H1 (cell line): ENCODE results near the gene ICAM2. TPM values are rescaled to one million over a fixed set of nuclear protein-coding genes. Genes with fewer than 3 reads are reported as not detected.

Experiments
- CTCF ChIA-PET: fragments of 300-600 bp; sonication (Branson Sonifier 250); formaldehyde crosslinking; loops from one replicate; lab custom pipeline; 2021; ENCODE audit not compliant: partially characterized antibody; lab: Charles Lee
- POLR2A ChIA-PET: fragments of 300-600 bp; sonication (Branson Sonifier 250); formaldehyde crosslinking; loops from one replicate; lab custom pipeline; 2021; ENCODE audit warnings: inconsistent platforms; ENCODE audit not compliant: partially characterized antibody; lab: Charles Lee
- DNase-seq, 2 experiments: peaks; one replicate each; pipeline versions ENCODE4 v3.0.0 to v3.0.0-alpha.2; 2010 to 2022; ENCODE audit warnings: low spot score in 2 of 2, low read depth in 1 of 2, mixed read lengths in 1 of 2
- FAIRE-seq: peaks from 2 replicates; lab custom pipeline; 2011; peaks lifted over from hg19 to GRCh38; lab: Jason Lieb, UNC
- H2AFZ ChIP-seq: 2 replicates; pipeline ENCODE4 v1.8.1; 2012; ENCODE audit warnings: low read length, inconsistent platforms
- H2AK5ac ChIP-seq: 2 replicates; pipeline ENCODE4 v1.6.1; 2013; ENCODE audit warnings: low read depth, low read length
- H2BK120ac ChIP-seq: replicated peaks from 2 replicates; pipeline ENCODE3; 2013; ENCODE audit warnings: low read depth, low read length, inconsistent platforms
- H2BK12ac ChIP-seq: 2 replicates; pipeline ENCODE4 v1.6.1; 2013; ENCODE audit warnings: low read depth, low read length
- H2BK15ac ChIP-seq: 2 replicates; pipeline ENCODE4 v1.6.1; 2013; ENCODE audit warnings: low read length
- H2BK20ac ChIP-seq: 2 replicates; pipeline ENCODE4 v1.6.1; 2013; ENCODE audit warnings: low read length
- H2BK5ac ChIP-seq: 2 replicates; pipeline ENCODE4 v1.6.1; 2013; ENCODE audit warnings: low read depth, low read length
- H3K14ac ChIP-seq: 2 replicates; pipeline ENCODE4 v1.6.1; 2013; ENCODE audit warnings: inconsistent platforms; ENCODE audit not compliant: insufficient read length
- H3K18ac ChIP-seq: 2 replicates; pipeline ENCODE4 v1.6.1; 2013; ENCODE audit warnings: low read length; ENCODE audit errors: extremely low read depth
- H3K23ac ChIP-seq: 2 replicates; pipeline ENCODE4 v1.6.1; 2013; ENCODE audit warnings: inconsistent platforms; ENCODE audit not compliant: insufficient read length
- H3K23me2 ChIP-seq: 2 replicates; pipeline ENCODE4 v1.6.1; 2013; ENCODE audit warnings: low read depth, low read length
- H3K27ac ChIP-seq: 2 replicates; pipeline ENCODE4 v1.6.1; 2011; ENCODE audit warnings: low read depth, low read length, inconsistent platforms
- H3K27me3 ChIP-seq, 4 experiments: replicated peaks in 1 of 4; 1 replicate in 1 of 4; 2 replicates in 3 of 4; pipeline versions ENCODE4 v1.6.1 to v1.8.1; 2011 to 2013; ENCODE audit warnings: low read length in 3 of 4, mild to moderate bottlenecking in 3 of 4, inconsistent platforms in 2 of 4, mixed read lengths in 2 of 4, moderate library complexity in 1 of 4; ENCODE audit not compliant: control insufficient read depth in 3 of 4, insufficient read depth in 3 of 4; ENCODE audit errors: extremely low read depth in 1 of 4
- H3K36me3 ChIP-seq, 4 experiments: 2 replicates each; pipeline versions ENCODE4 v1.6.1 to v1.8.1; 2011 to 2013; ENCODE audit warnings: mild to moderate bottlenecking in 4 of 4, low read length in 3 of 4, moderate library complexity in 2 of 4, control low read depth in 1 of 4, inconsistent platforms in 1 of 4; ENCODE audit not compliant: insufficient read depth in 4 of 4, control insufficient read depth in 2 of 4
- H3K4ac ChIP-seq: replicated peaks from 2 replicates; pipeline ENCODE3; 2013; ENCODE audit warnings: low read length, low read depth, mixed read lengths, inconsistent platforms; ENCODE audit not compliant: insufficient read length
- H3K4me1 ChIP-seq, 4 experiments: replicated peaks in 1 of 4; 1 replicate in 1 of 4; 2 replicates in 3 of 4; pipeline versions ENCODE4 v1.6.1 to v1.8.1; 2011 to 2013; ENCODE audit warnings: low read length in 3 of 4, inconsistent platforms in 2 of 4, mixed read lengths in 1 of 4; ENCODE audit not compliant: insufficient read depth in 4 of 4, control insufficient read depth in 3 of 4
- H3K4me2 ChIP-seq, 2 experiments: 2 replicates each; pipeline versions ENCODE4 v1.6.1 to v1.8.1; 2011 to 2013; ENCODE audit warnings: low read depth in 2 of 2, low read length in 2 of 2, control low read depth in 1 of 2, inconsistent platforms in 1 of 2, mild to moderate bottlenecking in 1 of 2; ENCODE audit not compliant: insufficient read depth in 1 of 2
- H3K4me3 ChIP-seq, 4 experiments: fragments of 200-600, 300-600 bp in 1 of 4; sonication (generic), shearing (Covaris generic), sonication (Bioruptor Twin) in 1 of 4; 2 replicates each; pipeline versions ENCODE4 v1.5.1 to v1.8.1; 2011 to 2016; ENCODE audit warnings: low read length in 4 of 4, low read depth in 3 of 4, control low read depth in 2 of 4, inconsistent platforms in 2 of 4, mild to moderate bottlenecking in 2 of 4, mixed read lengths in 1 of 4, moderate library complexity in 1 of 4; ENCODE audit not compliant: insufficient read depth in 2 of 4; ENCODE audit errors: extremely low read depth in 1 of 4
- H3K56ac ChIP-seq: replicated peaks from 2 replicates; pipeline ENCODE3; 2013; ENCODE audit warnings: low read depth, mild to moderate bottlenecking, mixed read lengths, low read length, inconsistent platforms; ENCODE audit not compliant: insufficient read length
- H3K79me1 ChIP-seq: 2 replicates; pipeline ENCODE4 v1.6.1; 2013; ENCODE audit warnings: low read depth, low read length, control low read depth
- H3K79me2 ChIP-seq, 2 experiments: 2 replicates each; pipeline versions ENCODE4 v1.6.1 to v1.8.1; 2012 to 2013; ENCODE audit warnings: low read length in 2 of 2, mild to moderate bottlenecking in 2 of 2, inconsistent platforms in 1 of 2; ENCODE audit not compliant: insufficient read depth in 2 of 2, control insufficient read depth in 1 of 2
- H3K9ac ChIP-seq, 4 experiments: replicated peaks in 1 of 4; 1 replicate in 1 of 4; 2 replicates in 3 of 4; pipeline versions ENCODE4 v1.6.1 to v1.8.1; 2011 to 2013; ENCODE audit warnings: low read depth in 3 of 4, low read length in 3 of 4, control low read depth in 2 of 4, mild to moderate bottlenecking in 2 of 4, moderate library complexity in 2 of 4, inconsistent platforms in 1 of 4; ENCODE audit errors: extremely low read depth in 1 of 4
- H3K9me3 ChIP-seq, 2 experiments: 2 replicates each; pipeline versions ENCODE4 v1.6.1 to v1.8.1; 2012 to 2013; ENCODE audit warnings: mild to moderate bottlenecking in 2 of 2, moderate library complexity in 2 of 2, control low read depth in 1 of 2, inconsistent platforms in 1 of 2, low read depth in 1 of 2, low read length in 1 of 2, mixed read lengths in 1 of 2; ENCODE audit not compliant: insufficient read depth in 2 of 2
- H4K20me1 ChIP-seq, 2 experiments: replicated peaks in 1 of 2; 2 replicates each; pipeline versions ENCODE3 to v1.8.1; 2011 to 2013; ENCODE audit warnings: inconsistent platforms in 2 of 2, low read length in 2 of 2, mild to moderate bottlenecking in 1 of 2; ENCODE audit not compliant: insufficient read depth in 2 of 2, control insufficient read depth in 1 of 2
- H4K5ac ChIP-seq: 2 replicates; pipeline ENCODE4 v1.6.1; 2013; ENCODE audit warnings: low read length, low read depth, mixed read lengths, inconsistent platforms; ENCODE audit not compliant: insufficient read length
- H4K8ac ChIP-seq: 2 replicates; pipeline ENCODE4 v1.8.0; 2013; ENCODE audit warnings: mild to moderate bottlenecking, moderate library complexity, low read length, inconsistent platforms; ENCODE audit not compliant: insufficient read depth; ENCODE audit errors: extremely low read depth
- H4K91ac ChIP-seq: replicated peaks from 2 replicates; pipeline ENCODE3; 2013; ENCODE audit warnings: low read length, mixed read lengths, inconsistent platforms; ENCODE audit not compliant: insufficient read length
- ATF3 ChIP-seq: IDR thresholded peaks from 2 replicates; pipeline ENCODE4 v1.6.1; 2011; ENCODE audit warnings: low read depth, mild to moderate bottlenecking, low read length; ENCODE audit not compliant: insufficient read depth
- EZH2 ChIP-seq: fragments of 200-600 bp; sonication (generic); IDR thresholded peaks from 2 replicates; pipeline ENCODE4 v1.7.1; 2012; ENCODE audit warnings: low read depth, mild to moderate bottlenecking, moderate library complexity, low read length, inconsistent platforms; ENCODE audit not compliant: severe bottlenecking
- JUN ChIP-seq: IDR thresholded peaks from 2 replicates; pipeline ENCODE4 v1.6.1; 2011; ENCODE audit warnings: low read depth, mild to moderate bottlenecking, improper control_type of control experiment, low read length
- PHF8 ChIP-seq: fragments of 200-600 bp; sonication (generic); conservative IDR thresholded peaks from 2 replicates; pipeline ENCODE4 v1.7.1; 2012; ENCODE audit warnings: low read depth, mild to moderate bottlenecking, inconsistent platforms, low read length, moderate library complexity
- USF2 ChIP-seq: IDR thresholded peaks from 2 replicates; pipeline ENCODE4 v1.6.1; 2011; ENCODE audit warnings: low read length, improper control_type of control experiment
- whole genome bisulfite sequencing, 2 experiments: shearing (Covaris generic) in 1 of 2; methylation state at CpG; one replicate each; pipeline versions ENCODE4 v1.1.6 to v1.1.7; 2013 to 2015; ENCODE audit warnings: low lambda C conversion rate in 2 of 2, mixed read lengths in 2 of 2, inconsistent platforms in 1 of 2, low coverage in 1 of 2, missing lambda C conversion rate in 1 of 2; ENCODE audit not compliant: insufficient replicate concordance in 2 of 2, insufficient coverage in 1 of 2, insufficient read length in 1 of 2; ENCODE audit errors: extremely low coverage in 1 of 2, missing lambda C conversion rate in 1 of 2; 5-methylcytosine and 5-hydroxymethylcytosine counted together
- polyA plus RNA-seq, 7 experiments: library from polyadenylated mRNA; depleted of rRNA in 3 of 7; stranded (reverse) in 5 of 7; unstranded in 2 of 7; fragments of >200 nt in 5 of 7; fragments of 200-250 nt in 2 of 7; gene quantifications; 1 replicate in 5 of 7; 2 replicates in 1 of 7; 4 replicates in 1 of 7; pipeline versions ENCODE4 v1.2.1 to v1.2.3, GENCODE V29; 2011 to 2013; ENCODE audit warnings: missing spikeins in 2 of 7, mixed read lengths in 2 of 7
- total RNA-seq: library from RNA; stranded (reverse); fragmentation: NEBNext Ultra II Directional; extraction: Animal tissue kit (Norgen Biotek cat#: 25700); gene quantifications from 2 replicates; pipeline ENCODE4 v1.2.1, GENCODE V29; 2021

The ICAM2 gene
- total and polyA plus RNA-seq, 2 of the 8 experiments (the other 6 are each of a cell fraction or from before 2014, with no cell fraction given): 0.45 to 0.63 TPM

GRCh38 chr17:64024781-64025731 lies 4.6 kb upstream of the ICAM2 start:
- Histone ChIP-seq H4K91ac (no peak overlapping the region), H3K9ac (no peak overlapping the region), H2BK12ac (no peak overlapping the region), H4K20me1 (no peaks in the 10 kb centered on the region), H3K56ac (no peak overlapping the region), H3K9me3 (no peaks in the 10 kb centered on the region), H3K23me2 (no peaks in the 10 kb centered on the region), H3K79me1 (no peaks in the 10 kb centered on the region), H3K23ac (no peak overlapping the region), H2BK5ac (no peak overlapping the region), H4K8ac (no peak overlapping the region), H3K18ac (no peak overlapping the region), H2BK20ac (no peak overlapping the region), H3K27ac (no peak overlapping the region), H2AK5ac (no peak overlapping the region), H2BK120ac (no peak overlapping the region), H3K14ac (no peak overlapping the region), H2AFZ (no peak overlapping the region), H3K4me1 (peaks cover 0 to 4% (median 2%) of the 10 kb centered on the region in 4 experiments; a peak in 6 of 7 replicates), H3K4me2 (no peak overlapping the region), H3K27me3 (peaks cover 0 to 4% (median 1%) of the 10 kb centered on the region in 4 experiments; a peak in 3 of 7 replicates)
- no peak for FAIRE-seq
- 83% methylated on average over 19 of the region's 19 CpGs; no CpG with 5 or more reads in 1 of the 2 experiments for WGBS, 2 experiments
- no peak for DNase-seq
- CTCF ChIA-PET: interaction anchor here (0.6 to 11.6 kb wide), 51 partner anchors 8 to 288 kb away, joined by 3 to 202 read pairs (median 5); partner anchors contain the start of genes CD79B, CSHL1, ERN1 and GH1
- no peak for TF ChIP-seq PHF8
- TF ChIP-seq EZH2: no peak
- no peak for TF ChIP-seq JUN
- no peak for TF ChIP-seq ATF3
- TF ChIP-seq USF2: no peak
- TF ChIP-seq, all 59 proteins: peak for 0
- H4K5ac ChIP-seq: no peak overlapping the region
- POLR2A ChIA-PET: interaction anchor here (0.8 to 2.1 kb wide), 2 partner anchors 107 to 121 kb away, joined by 3 to 8 read pairs; no protein-coding TSS in a partner anchor
- no peaks in the 10 kb centered on the region for H3K79me2 ChIP-seq
- no peak overlapping the region for H3K4me3 ChIP-seq
- no peak overlapping the region for H2BK15ac ChIP-seq
- no peaks in the 10 kb centered on the region for H3K36me3 ChIP-seq
- H3K4ac ChIP-seq: no peak overlapping the region
